Breast epithelium (tissue), 3 donors: ENCODE data around the gene MACC1.

Experiments used
- CTCF ChIP-seq, 3 donors: fragments of 450-650 bp; IDR thresholded peaks; one replicate each; pipeline ENCODE4 v1.5.1; 2016 to 2017; ENCODE audit warnings: antibody characterized with exemption in 3 of 3, mild to moderate bottlenecking in 3 of 3, moderate library complexity in 3 of 3
- POLR2A ChIP-seq: fragments of 450-650 bp; IDR thresholded peaks from one replicate; pipeline ENCODE4 v1.6.1; 2016; ENCODE audit warnings: antibody characterized with exemption, mild to moderate bottlenecking, moderate library complexity
- POLR2AphosphoS5 ChIP-seq, 3 donors: sonication (generic); formaldehyde crosslinking; IDR thresholded peaks; one replicate each; pipeline ENCODE4 v1.6.1; 2017; ENCODE audit warnings: antibody characterized with exemption in 3 of 3

DNA sequence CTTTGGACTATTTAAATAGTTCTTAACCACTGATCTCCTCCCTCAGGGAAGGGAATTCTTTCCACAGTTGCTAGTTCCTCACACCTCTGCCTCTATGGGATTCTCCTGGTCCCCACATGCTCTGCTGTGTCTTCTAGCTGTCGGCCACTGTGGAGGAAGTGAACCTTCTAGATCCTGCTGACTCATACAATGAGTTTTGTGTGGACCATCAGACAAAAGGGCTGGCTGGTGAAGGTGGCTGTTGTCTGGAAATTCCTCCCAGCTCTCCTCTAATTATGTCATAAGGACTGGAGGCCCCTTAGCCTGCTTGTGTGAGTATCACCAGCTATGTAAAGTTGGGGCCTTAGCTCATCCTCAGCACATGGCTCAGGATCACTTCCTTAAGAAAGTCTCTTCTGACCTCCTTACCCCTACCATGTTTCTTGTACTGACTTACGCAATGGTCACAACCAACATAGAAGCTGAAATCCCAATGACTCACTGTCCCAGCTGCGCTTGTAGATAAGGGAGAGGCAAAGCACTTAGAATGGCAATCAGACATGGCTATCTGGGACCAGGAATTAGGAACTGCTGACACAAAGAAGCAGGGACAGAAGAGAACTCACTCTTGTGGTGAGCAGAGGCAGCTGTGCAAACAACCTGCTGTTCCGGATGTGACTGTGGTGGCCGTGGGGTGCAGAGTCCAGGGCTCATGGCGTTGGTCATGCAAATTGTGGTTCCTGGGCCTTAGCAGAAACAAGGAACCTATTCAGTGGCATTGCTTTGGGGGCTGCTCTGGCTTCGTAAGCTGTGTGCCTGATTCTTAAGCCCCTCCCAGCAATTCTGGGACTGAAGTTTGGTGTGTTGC, 2.5 kb upstream of the MACC1 start:
- no peak for TF ChIP-seq CTCF (IDR thresholded peaks at IDR 0.05)
- peak in 1 of 3 donors; percentile 18 for TF ChIP-seq POLR2AphosphoS5 (IDR thresholded peaks at IDR 0.05)
- TF ChIP-seq POLR2A = no peak
